Activated naive CD8-positive, alpha-beta T cell (primary cell): ENCODE data around the gene SKI.

Experiments used
- H3K27ac Mint-ChIP-seq: one replicate; pipeline ENCODE4 v1.8.0; 2021; ENCODE audit warnings: mixed read lengths
- H3K27me3 Mint-ChIP-seq: one replicate; pipeline ENCODE4 v1.8.0; 2021; ENCODE audit warnings: mixed read lengths
- H3K36me3 Mint-ChIP-seq: one replicate; pipeline ENCODE4 v1.8.0; 2021; ENCODE audit warnings: mixed read lengths
- H3K4me1 Mint-ChIP-seq: one replicate; pipeline ENCODE4 v1.8.0; 2021; ENCODE audit warnings: low read depth, mixed read lengths
- H3K4me3 Mint-ChIP-seq: one replicate; pipeline ENCODE4 v1.8.0; 2021; ENCODE audit warnings: mild to moderate bottlenecking, mixed read lengths
- H3K9me3 Mint-ChIP-seq: one replicate; pipeline ENCODE4 v1.8.0; 2021; ENCODE audit warnings: low read depth, mixed read lengths

SKI gene

GRCh38 chr1:2350911-2351655 is 123.0 kb downstream of the SKI start:
- Mint-ChIP-seq H3K27ac (no peak overlapping the region), H3K27me3 (no peaks in the 10 kb centered on the region), H3K4me3 (no peak overlapping the region), H3K4me1 (no peaks in the 10 kb centered on the region), H3K36me3 (no peaks in the 10 kb centered on the region), H3K9me3 (no peaks in the 10 kb centered on the region)

DNA sequence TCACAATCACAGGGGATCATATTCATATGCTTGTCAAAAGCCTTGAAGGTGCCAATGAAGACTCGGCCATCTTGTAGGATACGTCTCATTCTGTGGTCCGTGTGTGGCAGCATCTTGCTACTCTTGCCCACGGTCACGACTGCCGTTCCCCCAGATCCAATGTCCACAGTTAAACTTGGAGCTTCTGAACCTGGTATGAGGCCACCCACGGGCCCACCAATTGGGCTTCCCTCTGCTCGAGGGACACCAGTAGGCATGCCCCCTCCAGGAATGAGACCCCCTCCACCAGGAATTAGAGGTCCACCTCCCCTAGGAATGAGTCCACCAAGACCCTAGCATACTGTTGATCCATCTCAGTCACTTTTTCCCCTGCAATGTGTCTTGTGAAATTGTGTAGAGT is 123.6 kb downstream of the SKI start:
- H3K4me1 Mint-ChIP-seq, result no peaks in the 10 kb centered on the region
- no peak overlapping the region for H3K27ac Mint-ChIP-seq
- H3K9me3 Mint-ChIP-seq, result no peaks in the 10 kb centered on the region
- H3K4me3 Mint-ChIP-seq, result no peak overlapping the region
- no peaks in the 10 kb centered on the region for H3K36me3 Mint-ChIP-seq
- no peaks in the 10 kb centered on the region for H3K27me3 Mint-ChIP-seq

DNA sequence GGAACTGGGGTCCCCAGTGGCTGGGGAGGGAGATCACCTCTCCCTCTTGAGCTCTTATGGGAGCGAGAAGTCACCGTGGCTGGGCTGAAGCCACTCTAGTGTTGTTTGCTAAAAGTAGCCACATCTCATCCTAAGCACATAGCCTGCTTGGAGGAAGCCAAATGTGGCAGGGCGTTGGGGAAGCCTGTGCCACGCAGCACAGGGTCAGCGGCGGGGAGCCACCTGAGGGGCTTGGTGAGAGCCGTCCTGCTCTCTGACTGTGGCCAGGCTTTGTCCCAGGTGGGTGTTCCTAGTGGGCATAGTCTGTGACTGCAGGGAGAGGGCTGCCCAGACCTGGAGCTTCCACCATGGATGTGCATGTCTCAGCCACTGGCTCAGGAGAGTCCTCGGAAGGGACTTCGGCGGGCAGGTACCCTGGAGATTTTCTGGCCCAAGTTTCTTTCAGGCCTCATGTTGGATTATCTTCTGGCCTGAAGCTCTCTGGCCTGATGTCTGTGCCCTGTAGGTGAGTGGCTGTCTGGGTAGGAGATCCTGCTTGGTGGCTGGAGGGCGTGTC is 124.3 kb downstream of the SKI start:
- no peak overlapping the region for H3K27ac Mint-ChIP-seq
- no peak overlapping the region for H3K4me3 Mint-ChIP-seq
- H3K4me1 Mint-ChIP-seq, result no peaks in the 10 kb centered on the region
- no peaks in the 10 kb centered on the region for H3K36me3 Mint-ChIP-seq
- H3K9me3 Mint-ChIP-seq, result no peaks in the 10 kb centered on the region
- no peaks in the 10 kb centered on the region for H3K27me3 Mint-ChIP-seq

DNA sequence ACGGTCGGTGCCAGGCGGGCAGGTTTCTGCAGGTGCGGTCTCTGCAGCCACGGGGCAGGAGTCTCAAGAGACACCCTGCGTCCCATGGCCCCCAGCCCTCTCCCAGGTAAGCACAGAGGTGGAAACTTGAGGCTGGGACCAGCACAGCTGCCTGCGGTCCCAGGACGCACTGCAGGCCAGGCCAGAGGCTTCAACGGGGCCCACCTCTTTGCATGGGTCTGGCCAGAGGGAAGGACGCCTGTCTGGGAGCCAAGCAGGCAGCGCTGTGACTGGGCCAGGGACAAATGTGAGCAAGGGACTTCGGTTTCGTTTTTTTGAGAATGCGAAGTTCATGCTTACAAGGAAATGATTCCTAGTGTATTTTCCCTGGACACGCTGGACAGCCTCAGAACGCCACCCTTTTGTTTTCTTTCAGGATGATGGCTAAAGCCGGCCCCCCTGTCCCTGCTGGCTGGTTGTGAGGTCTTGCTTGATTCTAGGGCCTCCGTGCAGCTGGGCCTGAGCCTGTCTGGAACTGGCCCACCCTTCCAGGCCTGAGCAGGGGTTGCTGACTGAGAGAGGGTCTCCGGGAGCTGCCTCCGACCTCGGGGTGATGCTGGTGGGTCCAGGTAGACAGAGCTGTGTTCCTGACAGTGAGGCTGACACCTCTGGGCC is 124.9 kb downstream of the SKI start:
- Mint-ChIP-seq H3K27ac (no peak overlapping the region), H3K27me3 (no peaks in the 10 kb centered on the region), H3K4me3 (no peak overlapping the region), H3K4me1 (no peaks in the 10 kb centered on the region), H3K36me3 (no peaks in the 10 kb centered on the region), H3K9me3 (no peaks in the 10 kb centered on the region)

DNA sequence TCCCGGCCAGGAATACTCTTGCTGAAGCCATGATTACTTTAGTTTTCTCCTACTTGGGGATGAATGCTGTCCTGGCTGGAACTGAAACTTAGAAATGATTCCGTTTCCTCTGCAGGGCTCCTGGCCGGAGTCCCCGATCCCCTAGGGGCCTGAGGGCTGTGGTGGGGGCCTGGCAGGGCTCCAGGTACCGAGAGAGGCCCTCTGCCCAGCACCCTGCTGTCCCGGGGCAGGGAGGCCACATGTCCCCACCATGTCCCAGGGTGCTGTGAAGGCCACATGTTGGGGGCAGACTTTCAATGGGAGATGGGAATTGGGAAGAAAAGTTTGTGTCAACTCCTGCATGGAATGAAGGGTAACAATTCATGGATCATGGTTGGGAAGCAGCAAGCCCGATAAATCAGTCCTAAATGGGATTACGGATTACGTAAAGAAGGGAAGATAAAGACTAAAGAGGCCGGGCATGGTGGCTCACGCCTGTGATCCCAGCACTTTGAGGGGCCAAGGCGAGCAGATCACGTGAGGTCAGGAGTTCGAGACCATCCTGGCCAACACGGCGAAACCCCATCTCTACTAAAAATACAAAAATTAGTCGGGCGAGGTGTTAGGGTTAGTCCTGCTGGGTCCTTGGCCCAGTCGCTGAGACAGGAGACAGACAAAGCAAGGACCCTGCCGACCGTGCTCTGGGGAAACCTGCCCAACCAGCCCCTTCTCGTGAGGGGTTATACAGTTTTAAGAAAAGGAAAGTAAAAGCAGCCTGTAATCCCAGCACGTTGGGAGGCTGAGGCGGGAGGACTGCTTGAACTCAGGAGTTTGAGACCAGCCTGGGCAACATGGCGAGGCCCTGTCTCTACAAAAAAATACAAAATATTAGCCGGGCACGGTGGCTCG is 125.7 kb downstream of the SKI start:
- Mint-ChIP-seq H3K36me3 (no peaks in the 10 kb centered on the region), H3K27ac (no peak overlapping the region), H3K4me1 (no peaks in the 10 kb centered on the region), H3K4me3 (no peak overlapping the region), H3K9me3 (no peaks in the 10 kb centered on the region), H3K27me3 (no peaks in the 10 kb centered on the region)

DNA sequence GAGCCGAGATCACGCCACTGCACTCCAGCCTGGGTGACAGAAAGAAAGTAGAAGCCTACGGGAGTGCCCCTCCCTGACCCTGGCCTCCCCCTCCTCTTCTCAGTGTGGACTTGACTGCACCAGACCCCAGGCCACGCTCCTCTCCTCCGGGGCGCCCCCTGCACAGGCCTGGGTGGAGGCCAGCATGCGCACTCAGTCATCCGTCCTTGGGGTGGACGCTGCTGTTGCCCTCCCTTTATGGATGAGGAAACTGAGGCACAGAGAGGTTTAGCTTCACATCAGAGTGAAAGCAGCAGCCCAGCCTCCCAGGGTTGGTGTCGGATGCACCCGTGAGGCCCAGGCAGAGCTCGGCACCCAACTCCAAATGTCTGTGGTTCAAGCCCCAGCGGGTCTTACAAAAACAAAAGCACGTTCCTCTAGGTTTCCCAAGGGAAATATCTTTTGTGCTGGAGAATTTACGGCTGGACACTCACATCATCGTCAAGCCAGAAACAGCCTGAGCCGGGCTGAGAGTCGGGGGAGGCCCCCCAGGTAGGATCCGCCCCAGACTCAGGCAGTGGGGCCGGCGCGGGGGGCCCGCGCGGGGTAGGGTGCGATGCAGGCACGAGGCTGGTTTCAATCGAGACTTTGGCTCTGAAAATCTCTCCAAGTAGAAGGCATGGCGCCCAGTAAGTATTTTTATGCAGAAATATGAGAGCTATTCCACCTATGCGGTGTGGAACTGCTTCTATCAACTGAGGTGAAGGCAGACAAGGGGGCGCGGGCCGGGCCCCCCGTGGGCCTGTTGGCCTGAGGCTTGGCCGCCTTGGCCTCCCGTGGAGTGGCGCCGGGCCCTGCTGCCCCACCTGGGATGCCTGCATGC is 126.6 kb downstream of the SKI start:
- H3K27ac Mint-ChIP-seq, result no peak overlapping the region
- H3K4me1 Mint-ChIP-seq, result no peaks in the 10 kb centered on the region
- H3K9me3 Mint-ChIP-seq, result no peaks in the 10 kb centered on the region
- no peak overlapping the region for H3K4me3 Mint-ChIP-seq
- H3K27me3 Mint-ChIP-seq, result no peaks in the 10 kb centered on the region
- H3K36me3 Mint-ChIP-seq, result no peaks in the 10 kb centered on the region

GRCh38 chr1:2355373-2356261 is 127.5 kb downstream of the SKI start:
- H3K4me3 Mint-ChIP-seq, result no peak overlapping the region
- H3K9me3 Mint-ChIP-seq, result no peaks in the 10 kb centered on the region
- H3K27me3 Mint-ChIP-seq, result no peaks in the 10 kb centered on the region
- peaks cover 3% of the 10 kb centered on the region for H3K36me3 Mint-ChIP-seq
- no peak overlapping the region for H3K27ac Mint-ChIP-seq
- H3K4me1 Mint-ChIP-seq, result no peaks in the 10 kb centered on the region

GRCh38 chr1:2356401-2356800 is 128.3 kb downstream of the SKI start:
- H3K27me3 Mint-ChIP-seq, result no peaks in the 10 kb centered on the region

DNA sequence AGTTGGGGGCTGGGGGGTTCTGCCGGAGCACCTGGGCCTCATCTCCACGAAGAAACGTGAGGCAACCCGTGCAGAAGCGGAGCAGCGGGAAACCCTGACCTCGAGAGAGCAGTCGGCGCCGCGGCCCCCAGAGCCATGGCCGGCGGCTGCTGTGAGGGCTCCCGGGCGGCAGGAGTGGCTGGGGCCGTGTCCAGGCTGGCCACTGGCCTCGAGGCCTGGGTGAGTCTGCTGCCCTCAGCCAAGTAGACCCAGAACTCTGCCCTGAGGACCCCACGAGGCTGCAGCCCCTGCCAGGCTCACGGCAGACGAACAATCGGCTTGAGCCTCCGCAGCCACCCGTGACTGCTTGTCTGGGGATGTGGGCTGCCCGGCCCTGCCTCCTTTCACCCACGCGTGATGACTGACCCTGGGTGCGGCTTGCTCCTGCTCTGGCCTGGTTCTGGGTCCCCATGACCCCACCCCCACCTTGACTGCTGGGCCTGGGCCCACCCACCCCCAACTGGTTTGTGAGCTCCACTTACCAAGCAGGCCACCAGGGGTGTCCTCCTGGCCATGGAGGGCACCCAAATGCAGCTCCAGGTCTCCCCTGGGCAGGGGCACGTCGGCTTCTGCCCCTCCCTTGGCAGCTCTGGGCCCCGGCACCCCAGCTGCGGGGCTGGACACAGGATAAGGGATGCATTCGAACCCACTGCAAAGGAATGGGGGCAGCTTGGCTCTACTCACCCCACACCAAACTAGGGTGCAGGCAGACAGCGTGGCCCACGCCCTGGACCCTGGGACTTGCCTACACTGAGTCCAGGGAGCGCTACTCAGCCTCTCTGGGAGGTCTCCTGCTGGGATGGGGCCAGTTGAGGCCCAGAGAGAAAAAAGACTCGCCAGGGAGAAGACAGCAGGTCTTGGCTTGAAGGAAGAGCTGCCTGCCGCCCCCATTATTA is 129.1 kb downstream of the SKI start:
- H3K4me1 Mint-ChIP-seq, result no peaks in the 10 kb centered on the region
- no peak overlapping the region for H3K4me3 Mint-ChIP-seq
- H3K27ac Mint-ChIP-seq, result no peak overlapping the region
- H3K9me3 Mint-ChIP-seq, result no peaks in the 10 kb centered on the region
- H3K27me3 Mint-ChIP-seq, result no peaks in the 10 kb centered on the region
- peaks cover 6% of the 10 kb centered on the region for H3K36me3 Mint-ChIP-seq

More at GRCh38 chr1:2356401-2356800, 128.3 kb downstream of the SKI start:
- Mint-ChIP-seq H3K9me3 (no peaks in the 10 kb centered on the region), H3K4me3 (no peak overlapping the region), H3K4me1 (no peaks in the 10 kb centered on the region), H3K36me3 (peaks cover 5% of the 10 kb centered on the region), H3K27ac (no peak overlapping the region)

DNA sequence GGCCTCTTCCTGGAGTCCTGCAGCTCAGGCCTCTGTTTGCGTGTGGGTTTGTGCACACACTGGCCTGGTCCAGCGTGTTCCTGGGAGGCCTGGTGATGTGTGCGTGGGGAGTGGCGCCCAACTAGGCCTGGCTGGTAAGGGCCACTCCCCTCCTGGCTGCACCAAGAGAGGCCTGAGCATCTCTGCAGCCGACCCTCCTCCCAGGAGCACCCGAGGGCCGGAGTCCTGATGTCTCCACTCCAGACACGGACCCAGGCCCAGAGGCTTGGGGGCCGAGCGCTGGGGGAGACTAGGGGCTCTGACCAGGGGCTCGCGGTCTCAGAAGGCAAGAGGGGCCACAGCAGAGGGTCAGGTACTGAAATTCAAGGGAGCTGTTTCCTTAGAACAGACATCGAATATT is 130.0 kb downstream of the SKI start:
- no peaks in the 10 kb centered on the region for H3K4me1 Mint-ChIP-seq
- H3K27ac Mint-ChIP-seq, result no peak overlapping the region
- no peaks in the 10 kb centered on the region for H3K9me3 Mint-ChIP-seq
- H3K27me3 Mint-ChIP-seq, result no peaks in the 10 kb centered on the region
- H3K36me3 Mint-ChIP-seq, result peaks cover 8% of the 10 kb centered on the region
- no peak overlapping the region for H3K4me3 Mint-ChIP-seq

DNA sequence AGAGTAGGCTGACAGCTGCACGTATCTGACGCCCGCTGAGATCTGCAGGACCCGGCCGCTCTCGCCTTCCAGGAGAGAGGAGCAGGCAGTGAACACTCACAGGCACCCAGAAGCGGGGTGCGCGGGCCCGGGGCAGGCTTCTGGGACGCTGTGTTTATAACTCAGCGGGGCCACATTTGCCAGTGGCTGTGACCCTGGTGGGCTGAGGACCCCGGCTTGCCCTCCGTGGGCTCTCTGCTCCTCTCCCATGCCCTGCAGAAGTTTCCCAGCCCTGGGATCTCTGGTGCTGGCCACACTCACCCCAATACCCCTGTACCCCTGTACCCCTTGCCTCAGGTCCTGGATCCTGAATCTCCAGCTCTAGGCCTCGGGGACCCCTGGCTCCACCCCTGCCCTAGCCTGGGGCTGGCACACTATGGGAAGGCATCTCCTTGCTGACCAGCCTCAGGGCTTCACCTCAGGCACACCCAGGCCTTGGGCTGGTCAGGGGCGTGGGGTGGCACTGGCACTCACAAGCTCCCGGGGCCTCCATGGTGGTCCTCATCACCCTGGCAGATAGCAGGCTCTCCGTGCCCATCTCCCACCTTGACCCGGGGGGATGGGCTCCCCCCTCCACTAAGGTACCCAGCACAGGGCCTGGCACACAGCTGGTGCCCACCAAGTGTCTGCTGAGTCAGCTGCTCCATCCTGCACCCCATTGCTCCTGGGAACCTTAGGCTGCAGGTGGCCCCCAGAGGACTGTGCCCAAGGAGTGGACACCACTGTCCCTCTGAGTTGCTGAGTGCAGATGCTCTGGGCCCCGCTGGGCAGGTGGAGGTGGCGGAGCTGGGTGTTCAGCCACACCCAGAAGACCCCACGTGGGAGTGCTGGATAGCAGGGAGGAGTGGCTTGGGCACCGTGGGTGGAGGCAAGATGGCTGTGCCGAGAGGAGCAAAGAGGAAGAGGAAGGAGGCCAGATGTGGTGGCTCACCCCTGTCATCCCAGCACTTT is 130.8 kb downstream of the SKI start:
- H3K27me3 Mint-ChIP-seq, result no peaks in the 10 kb centered on the region
- peaks cover 11% of the 10 kb centered on the region for H3K36me3 Mint-ChIP-seq
- H3K4me1 Mint-ChIP-seq, result no peaks in the 10 kb centered on the region
- no peak overlapping the region for H3K27ac Mint-ChIP-seq
- peaks cover 3% of the 10 kb centered on the region for H3K9me3 Mint-ChIP-seq
- no peak overlapping the region for H3K4me3 Mint-ChIP-seq
